ENCODE data around the gene SH3PXD2A.

Gene SH3PXD2A

GRCh38 chr10:103589074-103589630 is 266.2 kb downstream of the SH3PXD2A start:
- FAIRE-seq (no peak), DNase-seq (ENCODE audit: insufficient read length) (no peak)
- no peak for TF ChIP-seq POLR2A (IDR thresholded peaks at IDR 0.05; ENCODE audit: low read depth, low read length)
- no peak for TF ChIP-seq POLR2AphosphoS5 (IDR thresholded peaks at IDR 0.05; ENCODE audit: low read depth, low read length)
- no peak for TF ChIP-seq TAF1 (IDR thresholded peaks at IDR 0.05; ENCODE audit: borderline replicate concordance, low read depth, low read length)

DNA sequence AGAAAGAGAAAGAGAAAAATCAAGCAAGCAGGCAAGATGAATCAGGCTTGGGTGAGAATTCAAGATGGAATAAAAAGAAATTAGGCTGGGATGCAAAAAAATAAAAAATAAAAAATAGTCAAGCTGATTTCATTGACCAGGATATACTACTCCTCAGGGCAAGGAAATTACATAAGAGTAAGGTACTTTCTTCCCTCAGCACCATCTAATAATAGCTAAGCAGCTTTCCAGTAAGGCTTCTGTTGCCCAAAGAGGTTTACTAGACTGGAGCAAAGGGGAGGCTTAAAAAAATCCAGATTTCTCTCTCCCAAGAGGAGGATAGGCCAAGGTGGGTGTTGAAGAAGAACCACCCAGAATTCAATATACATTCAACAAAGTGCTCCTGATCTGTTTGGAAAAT is 268.3 kb downstream of the SH3PXD2A start:
- no peak for FAIRE-seq
- TF ChIP-seq TAF1 (IDR thresholded peaks at IDR 0.05; ENCODE audit: borderline replicate concordance, low read depth, low read length) (no peak), POLR2AphosphoS5 (IDR thresholded peaks at IDR 0.05; ENCODE audit: low read depth, low read length) (no peak), POLR2A (IDR thresholded peaks at IDR 0.05; ENCODE audit: low read depth, low read length) (no peak)
- no peak for DNase-seq (ENCODE audit: insufficient read length)

DNA sequence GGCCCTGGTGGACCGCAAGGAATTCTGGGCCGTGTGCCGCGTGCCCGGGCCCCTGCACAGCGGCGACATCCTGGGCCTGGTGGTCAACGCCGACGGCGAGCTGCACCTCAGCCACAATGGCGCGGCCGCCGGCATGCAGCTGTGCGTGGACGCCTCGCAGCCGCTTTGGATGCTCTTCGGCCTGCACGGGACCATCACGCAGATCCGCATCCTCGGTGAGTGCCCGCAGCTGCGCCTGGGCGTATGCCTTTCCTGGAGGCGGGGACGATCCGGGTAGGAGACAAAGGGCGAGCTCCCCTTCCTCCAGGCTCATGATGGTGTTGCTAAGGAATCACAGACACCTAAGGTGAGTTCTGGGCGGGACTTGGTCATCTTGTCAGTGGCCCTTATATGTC is 270.4 kb downstream of the SH3PXD2A start:
- DNase-seq (ENCODE audit: insufficient read length) (no peak), FAIRE-seq (no peak)
- TF ChIP-seq TAF1 (IDR thresholded peaks at IDR 0.05; ENCODE audit: borderline replicate concordance, low read depth, low read length) (no peak), POLR2A (IDR thresholded peaks at IDR 0.05; ENCODE audit: low read depth, low read length) (no peak), POLR2AphosphoS5 (IDR thresholded peaks at IDR 0.05; ENCODE audit: low read depth, low read length) (no peak)

- TF ChIP-seq POLR2AphosphoS5 (IDR thresholded peaks at IDR 0.05; ENCODE audit: low read depth, low read length) (peak; percentile 44), TAF1 (IDR thresholded peaks at IDR 0.05; ENCODE audit: borderline replicate concordance, low read depth, low read length) (no peak), POLR2A (IDR thresholded peaks at IDR 0.05; ENCODE audit: low read depth, low read length) (no peak)
- DNase-seq (ENCODE audit: insufficient read length) (no peak), FAIRE-seq (no peak)
These were observed 271.0 kb downstream of the SH3PXD2A start for GRCh38 chr10:103584216-103585010.

DNA sequence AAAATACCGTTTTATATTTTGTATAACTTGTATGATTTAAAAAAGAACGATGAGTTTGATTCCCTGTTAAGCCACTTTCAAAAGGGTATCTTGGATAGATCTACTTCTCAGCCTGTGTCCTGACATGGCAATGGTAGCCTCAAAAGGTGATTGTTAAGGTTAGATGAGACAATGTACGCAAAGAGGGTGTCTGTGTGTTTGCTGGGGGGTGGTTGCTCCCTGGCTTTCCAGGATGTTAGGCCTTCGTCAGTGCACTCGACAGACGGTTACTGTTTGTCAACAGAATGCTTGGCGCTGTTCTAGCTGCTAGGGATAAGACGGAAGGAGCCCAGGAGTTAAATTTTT is 271.5 kb downstream of the SH3PXD2A start:
- no peak for TF ChIP-seq POLR2AphosphoS5 (IDR thresholded peaks at IDR 0.05; ENCODE audit: low read depth, low read length)
- no peak for TF ChIP-seq TAF1 (IDR thresholded peaks at IDR 0.05; ENCODE audit: borderline replicate concordance, low read depth, low read length)
- TF ChIP-seq POLR2A (IDR thresholded peaks at IDR 0.05; ENCODE audit: low read depth, low read length) = no peak
- no peak for DNase-seq (ENCODE audit: insufficient read length)
- FAIRE-seq = no peak

- TF ChIP-seq TAF1 (IDR thresholded peaks at IDR 0.05; ENCODE audit: borderline replicate concordance, low read depth, low read length) (no peak), POLR2A (IDR thresholded peaks at IDR 0.05; ENCODE audit: low read depth, low read length) (no peak), POLR2AphosphoS5 (IDR thresholded peaks at IDR 0.05; ENCODE audit: low read depth, low read length) (no peak)
- FAIRE-seq (no peak), DNase-seq (ENCODE audit: insufficient read length) (no peak)
These were observed 272.8 kb downstream of the SH3PXD2A start for GRCh38 chr10:103582331-103583123.

- TF ChIP-seq POLR2A (IDR thresholded peaks at IDR 0.05; ENCODE audit: low read depth, low read length) = no peak
- TF ChIP-seq TAF1 (IDR thresholded peaks at IDR 0.05; ENCODE audit: borderline replicate concordance, low read depth, low read length) = no peak
- TF ChIP-seq POLR2AphosphoS5 (IDR thresholded peaks at IDR 0.05; ENCODE audit: low read depth, low read length) = no peak
- no peak for DNase-seq (ENCODE audit: insufficient read length)
- FAIRE-seq = no peak
These were observed 273.9 kb downstream of the SH3PXD2A start for GRCh38 chr10:103581499-103581898.

- DNase-seq (ENCODE audit: insufficient read length) (no peak), FAIRE-seq (no peak)
- TF ChIP-seq POLR2AphosphoS5 (IDR thresholded peaks at IDR 0.05; ENCODE audit: low read depth, low read length) = no peak
- TF ChIP-seq TAF1 (IDR thresholded peaks at IDR 0.05; ENCODE audit: borderline replicate concordance, low read depth, low read length) = no peak
- no peak for TF ChIP-seq POLR2A (IDR thresholded peaks at IDR 0.05; ENCODE audit: low read depth, low read length)
These were observed 274.9 kb downstream of the SH3PXD2A start for GRCh38 chr10:103580430-103580829.

DNA sequence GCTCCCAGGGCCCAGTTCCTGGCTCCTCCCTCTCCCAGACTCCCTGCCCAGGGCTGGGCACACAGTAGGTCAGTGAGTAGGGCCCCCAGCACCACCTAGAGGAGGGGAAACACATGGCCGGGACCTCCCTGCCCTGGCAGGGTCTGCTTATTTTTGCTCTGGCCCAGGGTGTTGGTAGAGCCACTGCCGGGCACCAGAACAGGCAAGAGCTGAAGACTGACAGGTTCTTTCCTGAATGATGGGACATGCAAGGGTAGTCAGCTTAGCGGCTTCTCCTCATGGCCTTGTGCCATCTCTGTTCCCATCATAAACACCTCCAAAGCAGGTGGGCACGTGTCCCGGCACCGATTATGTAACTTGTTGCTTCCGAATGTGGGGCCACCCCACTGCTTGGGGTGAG is 275.4 kb downstream of the SH3PXD2A start:
- FAIRE-seq = no peak
- no peak for TF ChIP-seq POLR2A (IDR thresholded peaks at IDR 0.05; ENCODE audit: low read depth, low read length)
- no peak for TF ChIP-seq POLR2AphosphoS5 (IDR thresholded peaks at IDR 0.05; ENCODE audit: low read depth, low read length)
- no peak for TF ChIP-seq TAF1 (IDR thresholded peaks at IDR 0.05; ENCODE audit: borderline replicate concordance, low read depth, low read length)
- DNase-seq (ENCODE audit: insufficient read length) = no peak

- DNase-seq (ENCODE audit: insufficient read length) = no peak
- TF ChIP-seq POLR2A (IDR thresholded peaks at IDR 0.05; ENCODE audit: low read depth, low read length) (no peak), TAF1 (IDR thresholded peaks at IDR 0.05; ENCODE audit: borderline replicate concordance, low read depth, low read length) (no peak), POLR2AphosphoS5 (IDR thresholded peaks at IDR 0.05; ENCODE audit: low read depth, low read length) (no peak)
- no peak for FAIRE-seq
These were observed 276.5 kb downstream of the SH3PXD2A start for GRCh38 chr10:103578782-103579382.

DNA sequence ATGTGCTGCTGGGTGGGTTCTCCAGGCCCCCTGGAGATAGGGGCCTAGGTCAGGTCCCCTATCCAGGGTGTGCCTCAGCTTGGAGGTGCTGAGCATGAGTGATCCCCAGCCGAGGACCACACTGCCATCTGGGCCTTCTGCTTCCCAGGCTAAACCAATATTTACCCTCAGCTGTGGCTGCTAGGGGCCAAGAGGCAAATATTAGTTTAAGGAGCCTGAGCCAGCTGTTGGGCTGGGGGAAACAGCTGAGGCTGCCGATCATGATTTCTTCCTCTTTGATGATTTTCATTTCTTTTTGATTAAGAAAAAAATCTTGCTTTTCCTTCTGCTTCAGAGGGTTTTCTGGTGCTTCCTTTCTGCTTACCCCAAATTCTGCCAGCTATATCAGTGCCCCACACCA is 278.5 kb downstream of the SH3PXD2A start:
- FAIRE-seq = no peak
- no peak for DNase-seq (ENCODE audit: insufficient read length)
- TF ChIP-seq POLR2AphosphoS5 (IDR thresholded peaks at IDR 0.05; ENCODE audit: low read depth, low read length) (no peak), TAF1 (IDR thresholded peaks at IDR 0.05; ENCODE audit: borderline replicate concordance, low read depth, low read length) (no peak), POLR2A (IDR thresholded peaks at IDR 0.05; ENCODE audit: low read depth, low read length) (no peak)
